Muscle layer of colon (tissue), 2 donors: ENCODE measurements around the gene ZNF282.

Source experiments
- H3K27ac ChIP-seq: one replicate; pipeline ENCODE4 v1.7.0; 2013; ENCODE audit warnings: low read depth, mild to moderate bottlenecking, low read length, moderate library complexity
- H3K27me3 ChIP-seq, 2 donors: one replicate each; pipeline ENCODE4 v1.7.0; 2013; ENCODE audit warnings: low read length in 2 of 2, mild to moderate bottlenecking in 2 of 2; ENCODE audit not compliant: insufficient read depth in 2 of 2, control insufficient read depth in 1 of 2
- H3K36me3 ChIP-seq: one replicate; pipeline ENCODE4 v1.7.0; 2013; ENCODE audit warnings: mild to moderate bottlenecking, low read length; ENCODE audit not compliant: insufficient read depth
- H3K4me1 ChIP-seq: one replicate; pipeline ENCODE4 v1.7.0; 2013; ENCODE audit warnings: mild to moderate bottlenecking, low read length; ENCODE audit not compliant: insufficient read depth
- H3K4me3 ChIP-seq, 2 donors: one replicate each; pipeline ENCODE4 v1.7.0; 2013; ENCODE audit warnings: low read length in 2 of 2, low read depth in 1 of 2, mild to moderate bottlenecking in 1 of 2, moderate library complexity in 1 of 2
- H3K9ac ChIP-seq: one replicate; pipeline ENCODE4 v1.7.0; 2013; ENCODE audit warnings: low read length
- H3K9me3 ChIP-seq: one replicate; pipeline ENCODE4 v1.7.0; 2013; ENCODE audit warnings: mild to moderate bottlenecking, low read length
- donor health status: abdominal sarcoma.
- donor health status: Adenocarcinoma of cecum.

ZNF282 gene

DNA sequence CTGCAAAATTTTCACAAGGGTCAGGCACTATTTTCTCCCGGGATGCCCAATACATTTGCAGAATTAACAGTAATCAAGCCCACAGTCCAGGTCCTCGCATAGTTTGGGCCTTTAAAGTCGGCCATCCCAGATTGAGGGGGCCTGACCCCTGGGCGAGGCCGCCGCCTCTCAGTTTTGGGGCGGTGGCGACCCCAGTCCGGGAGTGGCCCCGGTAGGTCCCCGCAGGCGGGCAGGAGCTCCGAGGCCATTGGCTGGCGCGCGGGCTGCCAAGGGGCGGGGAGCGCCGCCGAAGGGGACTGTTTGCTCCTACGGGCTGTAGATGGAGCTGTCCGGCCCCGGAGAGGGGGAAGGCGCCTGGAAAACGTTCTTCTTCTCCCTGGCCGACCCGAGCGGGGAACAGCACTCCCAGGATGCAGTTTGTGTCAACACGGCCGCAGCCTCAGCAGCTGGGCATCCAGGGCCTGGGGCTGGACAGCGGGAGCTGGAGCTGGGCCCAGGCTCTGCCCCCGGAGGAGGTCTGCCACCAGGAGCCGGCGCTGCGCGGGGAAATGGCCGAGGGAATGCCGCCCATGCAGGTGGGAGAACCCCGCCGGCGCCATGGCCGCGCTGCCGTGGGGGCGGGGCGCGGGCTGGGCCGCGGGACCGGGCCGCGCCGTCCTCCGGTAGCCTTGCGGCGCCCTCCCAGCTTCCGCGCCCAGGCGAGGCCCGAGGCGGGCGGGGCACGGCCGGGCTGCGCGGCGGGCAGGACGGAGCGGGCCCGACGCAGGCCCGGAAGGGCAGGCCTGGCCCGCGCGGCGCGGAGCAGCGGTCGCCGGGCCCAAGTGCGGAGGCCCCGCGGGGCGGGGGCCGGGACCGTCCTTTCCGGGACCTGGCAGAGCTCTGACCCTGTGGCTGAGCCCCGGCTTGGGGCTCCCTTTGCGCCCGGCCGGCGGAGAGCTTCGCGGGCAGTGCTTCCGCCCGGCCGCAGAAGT is at the start of gene ZNF282:
Gene ZNF282 (plus strand): TSS at position 367 of the 971 bp plus-strand sequence. CDS start 44 bp downstream, at position 411.
- no peaks in the 10 kb centered on the region for H3K9me3 ChIP-seq
- H3K4me1 ChIP-seq = peaks cover 16% of the 10 kb centered on the region

DNA sequence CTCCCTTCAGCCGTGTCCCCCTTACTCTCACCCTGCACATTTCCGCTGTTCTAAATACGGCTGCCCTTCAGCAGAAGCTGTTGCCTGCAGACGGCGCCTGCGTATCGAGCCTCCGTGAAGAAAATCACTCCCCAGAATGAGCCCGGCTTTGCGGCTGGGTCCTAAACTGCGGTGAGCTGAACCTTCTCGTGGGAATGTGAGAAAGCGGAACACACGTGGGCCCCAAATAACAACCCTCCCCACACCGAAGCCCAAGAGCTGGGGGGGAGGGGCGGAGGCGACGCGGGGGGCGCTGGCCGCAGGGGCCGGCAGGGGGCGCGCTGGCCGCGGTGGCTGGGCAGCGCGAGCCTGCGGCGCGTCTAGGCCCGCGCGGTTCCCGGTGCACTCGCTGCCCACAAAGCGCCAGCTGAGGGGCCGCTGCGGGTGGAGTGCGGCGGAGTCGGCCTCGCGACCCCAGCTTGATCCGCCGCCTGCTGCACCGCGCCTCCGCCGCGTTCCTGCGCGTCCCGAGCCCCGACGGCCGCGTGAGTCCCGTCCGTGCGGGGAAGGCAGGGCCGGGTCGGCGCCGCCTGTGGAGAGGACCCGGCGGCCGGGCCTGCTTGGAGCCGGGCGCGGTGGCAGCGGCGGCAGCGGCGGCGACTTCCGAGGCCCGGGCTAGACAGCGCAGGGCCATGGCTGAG is 48.1 kb upstream of the ZNF282 start, which contains the start of gene ZNF398:
Gene ZNF398 (plus strand): TSS at position 382 of the 680 bp plus-strand sequence. CDS start 290 bp downstream, at position 672.
- Histone ChIP-seq H3K4me3 (peak within 1 kb of the TSS; percentile 78 to 99), H3K27me3 (no peaks in the 10 kb centered on the region), H3K9ac (peak within 1 kb of the TSS; percentile 75), H3K9me3 (no peaks in the 10 kb centered on the region), H3K4me1 (peaks cover 5% of the 10 kb centered on the region), H3K27ac (peak within 1 kb of the TSS; percentile 86), H3K36me3 (no peaks in the 10 kb centered on the region)

More for the DNA sequence above, at the start of gene ZNF282:
- Histone ChIP-seq H3K27ac (peak within 1 kb of the TSS; percentile 78), H3K27me3 (no peaks in the 10 kb centered on the region), H3K4me3 (peak within 1 kb of the TSS; percentile 76 to 84), H3K36me3 (peaks cover 27% of the 10 kb centered on the region), H3K9ac (peak within 1 kb of the TSS; percentile 90)

DNA sequence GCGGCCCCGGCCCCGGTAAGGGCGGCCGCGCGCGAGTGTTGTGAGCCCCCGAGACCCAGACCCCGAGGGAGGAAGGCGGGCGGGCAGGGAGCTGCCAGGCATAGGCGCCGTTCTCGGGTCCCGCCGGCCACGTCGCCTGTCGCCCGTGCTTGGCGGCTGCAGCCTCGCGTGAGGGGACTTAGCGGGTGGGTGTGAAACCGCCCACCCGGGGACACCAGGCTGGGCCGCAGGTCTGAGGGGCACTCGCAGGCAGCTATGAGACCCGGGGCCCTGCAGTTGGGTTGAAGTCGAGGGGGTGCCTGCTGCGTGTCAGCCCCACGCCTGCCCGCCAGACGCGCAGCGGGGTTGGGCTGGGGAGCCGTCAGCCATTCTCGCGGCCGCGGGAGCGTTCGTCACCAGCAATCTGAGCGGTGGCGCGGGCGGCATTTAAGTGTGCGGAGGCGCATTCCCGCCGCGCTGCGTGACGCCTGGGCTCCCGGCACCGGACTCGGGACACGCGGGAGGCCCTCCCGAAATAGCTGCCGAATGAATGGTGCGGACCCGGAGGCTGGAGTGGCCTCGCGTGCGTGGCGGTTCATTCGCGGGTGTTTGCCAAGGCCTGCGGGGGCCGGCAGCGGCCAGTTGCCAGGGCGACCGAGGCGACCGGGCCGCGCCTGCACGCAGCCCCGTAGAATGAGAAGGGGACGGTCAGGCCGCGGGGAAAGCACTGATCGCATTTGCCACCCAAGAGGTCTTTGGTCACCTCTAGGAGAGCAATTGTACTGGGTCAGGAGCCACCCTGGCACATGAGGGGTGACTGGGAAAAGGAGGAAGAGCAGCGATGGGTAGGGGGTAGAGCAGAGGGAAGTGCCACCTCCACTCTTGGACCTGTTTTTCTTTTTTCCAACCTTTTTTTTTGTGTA is 47.3 kb upstream of the ZNF282 start:
- H3K9ac ChIP-seq = peak overlapping the region; percentile 75
- H3K4me3 ChIP-seq = peak overlapping the region; percentile 78 to 99
- H3K27me3 ChIP-seq = no peaks in the 10 kb centered on the region
- no peaks in the 10 kb centered on the region for H3K36me3 ChIP-seq
- no peaks in the 10 kb centered on the region for H3K9me3 ChIP-seq
- peak overlapping the region; percentile 82 for H3K27ac ChIP-seq
- H3K4me1 ChIP-seq = peaks cover 5% of the 10 kb centered on the region

DNA sequence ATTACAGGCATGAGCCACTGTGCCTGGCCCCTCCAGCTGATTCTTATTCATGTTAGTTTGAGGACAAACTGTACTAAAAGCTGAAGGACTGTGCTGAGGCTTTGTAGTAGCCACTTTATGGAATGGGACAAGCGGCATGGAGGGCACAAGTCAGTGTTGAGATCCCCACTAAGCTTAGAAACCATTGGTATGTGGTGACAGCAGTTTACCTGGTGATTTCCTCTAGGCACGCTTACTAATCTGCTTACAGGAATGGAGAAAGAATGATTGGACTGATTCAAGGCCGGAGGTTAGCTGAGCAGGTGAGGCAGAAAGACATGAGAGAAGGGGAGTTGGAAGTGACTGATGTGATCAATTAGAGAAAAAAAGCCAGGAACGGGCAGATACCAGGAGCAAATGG is 44.4 kb upstream of the ZNF282 start:
- Histone ChIP-seq H3K4me3 (no peak overlapping the region), H3K27ac (no peak overlapping the region), H3K36me3 (peaks cover 12% of the 10 kb centered on the region), H3K4me1 (peaks cover 5% of the 10 kb centered on the region), H3K9ac (no peak overlapping the region), H3K9me3 (no peaks in the 10 kb centered on the region), H3K27me3 (no peaks in the 10 kb centered on the region)

DNA sequence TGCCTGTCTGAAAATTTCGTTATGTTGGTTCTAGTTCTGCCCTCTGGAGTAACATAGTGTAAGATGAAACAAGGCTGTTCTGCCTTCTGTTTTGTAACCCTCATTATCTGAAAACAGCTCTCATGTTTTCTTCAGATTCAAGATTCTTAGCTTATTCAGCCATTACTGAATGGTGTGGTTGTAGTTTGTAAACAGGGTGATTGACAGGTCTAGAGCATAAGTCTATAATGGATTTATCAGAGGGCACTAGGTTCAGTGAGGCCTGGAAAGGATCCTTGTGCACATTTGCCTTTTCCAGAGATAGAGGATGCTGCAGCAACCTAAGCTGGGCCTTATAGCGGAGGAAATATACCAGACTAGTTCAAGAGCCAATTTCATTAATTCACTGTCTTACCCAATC is 42.0 kb upstream of the ZNF282 start:
- Histone ChIP-seq H3K27ac (no peak overlapping the region), H3K27me3 (no peaks in the 10 kb centered on the region), H3K4me3 (no peak overlapping the region), H3K9me3 (no peaks in the 10 kb centered on the region), H3K36me3 (peaks cover 16% of the 10 kb centered on the region), H3K4me1 (peaks cover 5% of the 10 kb centered on the region), H3K9ac (no peak overlapping the region)

DNA sequence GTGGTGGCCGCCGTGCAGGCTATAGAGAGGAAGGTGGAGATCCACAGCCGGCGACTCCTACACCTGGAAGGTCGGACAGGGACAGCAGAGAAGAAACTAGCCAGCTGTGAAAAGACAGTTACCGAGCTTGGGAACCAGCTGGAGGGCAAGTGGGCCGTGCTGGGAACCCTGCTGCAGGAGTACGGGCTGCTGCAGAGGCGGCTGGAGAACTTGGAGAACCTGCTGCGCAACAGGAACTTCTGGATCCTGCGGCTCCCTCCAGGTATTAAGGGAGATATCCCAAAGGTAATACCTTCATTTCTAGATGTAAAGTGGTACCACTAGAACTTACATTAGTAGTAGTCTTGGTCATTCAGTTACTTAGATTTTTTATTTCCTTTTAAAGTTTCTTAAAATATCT is 41.3 kb upstream of the ZNF282 start:
- Histone ChIP-seq H3K9me3 (no peaks in the 10 kb centered on the region), H3K36me3 (peaks cover 16% of the 10 kb centered on the region), H3K4me3 (no peak overlapping the region), H3K9ac (no peak overlapping the region), H3K27ac (no peak overlapping the region), H3K4me1 (peaks cover 5% of the 10 kb centered on the region), H3K27me3 (no peaks in the 10 kb centered on the region)

DNA sequence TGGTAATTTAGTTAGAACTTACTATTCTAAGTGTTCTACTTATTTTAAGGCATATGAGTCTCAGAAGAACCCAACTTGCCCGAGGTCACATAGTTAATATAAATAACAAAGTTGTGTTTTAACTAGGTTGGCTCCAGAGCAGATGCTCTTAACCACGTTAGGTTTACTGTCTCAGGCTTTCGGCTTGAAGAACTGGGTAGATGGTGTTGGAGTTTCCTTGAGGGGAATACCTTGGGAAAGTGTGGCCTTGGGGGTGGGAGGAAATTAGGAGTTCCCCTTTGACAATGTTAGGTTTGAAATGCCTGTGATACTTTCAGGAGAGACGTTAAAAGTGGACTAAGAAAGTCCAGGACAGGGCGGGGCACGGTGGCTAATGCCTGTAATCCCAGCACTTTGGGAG is 38.4 kb upstream of the ZNF282 start:
- H3K4me3 ChIP-seq = no peak overlapping the region
- H3K4me1 ChIP-seq = no peaks in the 10 kb centered on the region
- H3K36me3 ChIP-seq = peaks cover 16% of the 10 kb centered on the region
- no peaks in the 10 kb centered on the region for H3K9me3 ChIP-seq
- H3K27ac ChIP-seq = no peak overlapping the region
- H3K27me3 ChIP-seq = no peaks in the 10 kb centered on the region
- no peak overlapping the region for H3K9ac ChIP-seq

DNA sequence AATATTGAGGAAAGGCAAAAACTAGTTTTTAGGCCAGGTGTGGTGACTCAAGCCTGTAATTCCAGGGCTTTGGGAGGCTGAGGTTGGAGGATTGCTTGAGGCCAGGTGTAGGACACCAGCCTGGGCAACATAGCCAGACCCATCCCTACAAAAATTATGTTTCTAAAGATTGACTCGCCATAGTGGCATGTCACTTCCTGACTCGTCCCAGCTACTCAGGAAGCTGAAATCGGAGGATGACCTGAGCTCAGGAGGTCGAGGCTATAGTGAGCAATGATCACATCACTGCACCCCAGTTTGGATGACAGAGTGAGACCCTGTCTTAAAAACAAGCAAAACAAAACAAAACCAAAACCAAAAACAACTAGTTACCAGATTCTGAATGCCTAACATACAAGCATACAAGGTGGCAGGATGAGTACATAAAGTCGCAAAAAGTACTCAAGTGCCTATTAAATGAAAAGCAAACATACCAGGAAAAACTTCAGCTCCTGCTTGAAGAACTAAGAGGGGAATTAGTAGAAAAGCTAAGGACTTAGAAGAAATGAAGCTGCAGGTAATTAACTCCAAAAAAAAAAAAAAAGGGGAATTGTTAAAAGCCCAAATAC is 34.0 kb upstream of the ZNF282 start:
- H3K27me3 ChIP-seq = no peaks in the 10 kb centered on the region
- H3K36me3 ChIP-seq = peaks cover 12% of the 10 kb centered on the region
- H3K27ac ChIP-seq = no peak overlapping the region
- no peaks in the 10 kb centered on the region for H3K4me1 ChIP-seq
- no peaks in the 10 kb centered on the region for H3K9me3 ChIP-seq
- H3K4me3 ChIP-seq = no peak overlapping the region
- H3K9ac ChIP-seq = no peak overlapping the region

DNA sequence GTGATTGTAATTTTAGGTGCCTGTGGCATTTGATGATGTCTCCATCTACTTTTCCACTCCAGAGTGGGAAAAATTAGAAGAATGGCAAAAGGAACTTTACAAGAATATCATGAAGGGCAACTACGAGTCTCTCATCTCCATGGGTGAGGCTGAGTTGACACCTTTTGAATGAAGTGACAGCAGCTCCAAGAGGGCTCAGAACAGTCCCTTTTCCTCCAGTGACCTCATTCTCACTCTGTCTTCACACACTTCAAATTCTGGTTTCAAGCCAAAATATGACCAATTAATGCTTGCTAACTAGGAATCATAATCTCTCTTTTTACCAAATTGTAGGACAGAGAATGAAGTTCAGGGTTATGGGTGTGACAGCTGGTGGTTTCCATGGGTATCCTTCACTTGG is 29.2 kb upstream of the ZNF282 start:
- Histone ChIP-seq H3K27me3 (no peaks in the 10 kb centered on the region), H3K9me3 (no peaks in the 10 kb centered on the region), H3K4me1 (no peaks in the 10 kb centered on the region), H3K4me3 (no peak overlapping the region), H3K27ac (no peak overlapping the region), H3K9ac (no peak overlapping the region), H3K36me3 (peaks cover 27% of the 10 kb centered on the region)

DNA sequence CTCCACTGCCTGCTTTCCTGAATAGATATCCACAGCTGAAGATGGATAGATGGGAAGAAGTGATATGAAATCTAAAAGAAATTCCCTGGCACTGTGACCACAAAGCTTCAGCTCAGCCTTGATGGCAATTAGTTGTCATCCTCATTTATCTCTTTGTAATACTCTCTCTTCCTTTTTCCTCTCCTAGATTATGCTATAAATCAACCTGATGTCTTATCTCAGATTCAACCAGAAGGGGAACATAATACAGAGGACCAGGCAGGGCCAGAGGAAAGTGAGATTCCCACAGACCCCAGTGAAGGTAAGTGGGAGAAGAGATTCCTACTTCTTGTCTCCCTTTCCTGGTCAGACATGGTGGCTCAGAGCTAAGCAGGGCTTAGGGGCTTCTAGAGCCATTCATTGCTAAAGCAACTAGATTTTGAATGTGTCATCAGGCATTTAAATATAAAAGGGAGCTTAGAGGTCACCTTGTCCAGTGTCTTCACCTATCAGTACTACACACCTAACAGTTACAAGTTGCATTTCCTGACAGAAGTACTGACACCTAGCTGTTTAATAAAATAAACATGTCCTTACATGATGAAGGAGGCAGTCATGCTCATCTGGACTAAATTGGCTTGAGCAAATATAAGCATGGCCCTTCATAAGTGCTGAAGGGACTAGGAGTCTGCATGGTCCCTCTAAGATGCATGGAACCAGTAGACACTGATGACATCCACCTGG is 28.6 kb upstream of the ZNF282 start:
- Histone ChIP-seq H3K9me3 (no peaks in the 10 kb centered on the region), H3K4me1 (no peaks in the 10 kb centered on the region), H3K9ac (no peak overlapping the region), H3K36me3 (peaks cover 29% of the 10 kb centered on the region), H3K27ac (no peak overlapping the region), H3K4me3 (no peak overlapping the region), H3K27me3 (no peaks in the 10 kb centered on the region)
